WTC11 (cell line): ENCODE measurements around the gene CUL1.

Source experiments
- PREB ChIP-seq: sonication (generic); formaldehyde crosslinking; IDR thresholded peaks from 2 replicates; pipeline ENCODE4 v1.8.1; 2022; ENCODE audit warnings: mild to moderate bottlenecking, missing genetic modification reagents, moderate library complexity, borderline replicate concordance
- TEAD4 ChIP-seq: sonication (generic); formaldehyde crosslinking; IDR thresholded peaks from 2 replicates; pipeline ENCODE4 v1.8.0; 2022; ENCODE audit warnings: mild to moderate bottlenecking, missing genetic modification reagents
- ZNF416 ChIP-seq: fragments of 250-450 bp; sonication (Bioruptor Pico); IDR thresholded peaks from 2 replicates; pipeline ENCODE4 v1.9.0; 2021; ENCODE audit warnings: mild to moderate bottlenecking, inconsistent platforms
- TF ChIP-seq, protein P1 (sequence below): fragments of 200-600 bp; IDR thresholded peaks from 2 replicates; pipeline ENCODE4 v1.8.0; 2022; ENCODE audit warnings: antibody characterized with exemption
- TF ChIP-seq, protein P2 (sequence below): sonication (generic); formaldehyde crosslinking; IDR thresholded peaks from 2 replicates; pipeline ENCODE4 v1.8.1; 2022; ENCODE audit warnings: mild to moderate bottlenecking, moderate library complexity, missing genetic modification reagents
- TF ChIP-seq, protein P3 (sequence below): sonication (generic); formaldehyde crosslinking; IDR thresholded peaks from 2 replicates; pipeline ENCODE4 v1.8.1; 2022; ENCODE audit warnings: low read depth, missing genetic modification reagents, borderline replicate concordance

- TF ChIP-seq, protein P1, sequence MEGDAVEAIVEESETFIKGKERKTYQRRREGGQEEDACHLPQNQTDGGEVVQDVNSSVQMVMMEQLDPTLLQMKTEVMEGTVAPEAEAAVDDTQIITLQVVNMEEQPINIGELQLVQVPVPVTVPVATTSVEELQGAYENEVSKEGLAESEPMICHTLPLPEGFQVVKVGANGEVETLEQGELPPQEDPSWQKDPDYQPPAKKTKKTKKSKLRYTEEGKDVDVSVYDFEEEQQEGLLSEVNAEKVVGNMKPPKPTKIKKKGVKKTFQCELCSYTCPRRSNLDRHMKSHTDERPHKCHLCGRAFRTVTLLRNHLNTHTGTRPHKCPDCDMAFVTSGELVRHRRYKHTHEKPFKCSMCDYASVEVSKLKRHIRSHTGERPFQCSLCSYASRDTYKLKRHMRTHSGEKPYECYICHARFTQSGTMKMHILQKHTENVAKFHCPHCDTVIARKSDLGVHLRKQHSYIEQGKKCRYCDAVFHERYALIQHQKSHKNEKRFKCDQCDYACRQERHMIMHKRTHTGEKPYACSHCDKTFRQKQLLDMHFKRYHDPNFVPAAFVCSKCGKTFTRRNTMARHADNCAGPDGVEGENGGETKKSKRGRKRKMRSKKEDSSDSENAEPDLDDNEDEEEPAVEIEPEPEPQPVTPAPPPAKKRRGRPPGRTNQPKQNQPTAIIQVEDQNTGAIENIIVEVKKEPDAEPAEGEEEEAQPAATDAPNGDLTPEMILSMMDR = no peak
- TF ChIP-seq, protein P2, sequence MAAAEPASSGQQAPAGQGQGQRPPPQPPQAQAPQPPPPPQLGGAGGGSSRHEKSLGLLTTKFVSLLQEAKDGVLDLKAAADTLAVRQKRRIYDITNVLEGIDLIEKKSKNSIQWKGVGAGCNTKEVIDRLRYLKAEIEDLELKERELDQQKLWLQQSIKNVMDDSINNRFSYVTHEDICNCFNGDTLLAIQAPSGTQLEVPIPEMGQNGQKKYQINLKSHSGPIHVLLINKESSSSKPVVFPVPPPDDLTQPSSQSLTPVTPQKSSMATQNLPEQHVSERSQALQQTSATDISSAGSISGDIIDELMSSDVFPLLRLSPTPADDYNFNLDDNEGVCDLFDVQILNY (CRISPR knock-in tag) = no peak
- TF ChIP-seq PREB (CRISPR knock-in tag) (no peak), ZNF416 (no peak), TEAD4 (CRISPR knock-in tag) (no peak)
- TF ChIP-seq, protein P3, sequence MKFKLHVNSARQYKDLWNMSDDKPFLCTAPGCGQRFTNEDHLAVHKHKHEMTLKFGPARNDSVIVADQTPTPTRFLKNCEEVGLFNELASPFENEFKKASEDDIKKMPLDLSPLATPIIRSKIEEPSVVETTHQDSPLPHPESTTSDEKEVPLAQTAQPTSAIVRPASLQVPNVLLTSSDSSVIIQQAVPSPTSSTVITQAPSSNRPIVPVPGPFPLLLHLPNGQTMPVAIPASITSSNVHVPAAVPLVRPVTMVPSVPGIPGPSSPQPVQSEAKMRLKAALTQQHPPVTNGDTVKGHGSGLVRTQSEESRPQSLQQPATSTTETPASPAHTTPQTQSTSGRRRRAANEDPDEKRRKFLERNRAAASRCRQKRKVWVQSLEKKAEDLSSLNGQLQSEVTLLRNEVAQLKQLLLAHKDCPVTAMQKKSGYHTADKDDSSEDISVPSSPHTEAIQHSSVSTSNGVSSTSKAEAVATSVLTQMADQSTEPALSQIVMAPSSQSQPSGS (CRISPR knock-in tag) = no peak
These were observed 91.5 kb downstream of the CUL1 start for GRCh38 chr7:148790131-148790726.
